CD14-positive monocyte (primary cell): ENCODE data around the gene LSM5. TPM values are rescaled to one million over a fixed set of nuclear protein-coding genes. Genes with fewer than 3 reads are reported as not detected.

Experiments used
- DNase-seq, 3 donors: peaks; one replicate each; pipeline ENCODE4 v3.0.0-alpha.2; 2011 to 2022
- H2AFZ ChIP-seq: 2 replicates; pipeline ENCODE4 v1.6.0; 2012; ENCODE audit warnings: mild to moderate bottlenecking, low read depth, low read length, inconsistent platforms; ENCODE audit not compliant: insufficient read depth, poor library complexity, severe bottlenecking
- H3K27ac ChIP-seq, 2 donors: 1 replicate in 1 of 2; 2 replicates in 1 of 2; pipeline ENCODE4 v1.5.1; 2012 to 2013; ENCODE audit warnings: low read length in 2 of 2, control low read depth in 1 of 2, inconsistent platforms in 1 of 2, low read depth in 1 of 2, mild to moderate bottlenecking in 1 of 2
- H3K27me3 ChIP-seq, 2 donors: one replicate each; pipeline versions ENCODE4 v1.6.0 to v1.6.1; 2011 to 2013; ENCODE audit warnings: low read length in 2 of 2; ENCODE audit not compliant: control insufficient read depth in 2 of 2, insufficient read depth in 2 of 2
- H3K36me3 ChIP-seq, 2 donors: replicated peaks in 1 of 2; 1 replicate in 1 of 2; 2 replicates in 1 of 2; pipeline versions ENCODE4 v1.5.1 to v1.6.1; 2012 to 2013; ENCODE audit warnings: low read length in 2 of 2, control low read depth in 1 of 2, inconsistent platforms in 1 of 2, mild to moderate bottlenecking in 1 of 2; ENCODE audit not compliant: insufficient read depth in 2 of 2, control insufficient read depth in 1 of 2
- H3K4me1 ChIP-seq, 2 donors: 1 replicate in 1 of 2; 2 replicates in 1 of 2; pipeline versions ENCODE4 v1.5.1 to v1.6.1; 2012 to 2013; ENCODE audit warnings: low read length in 2 of 2, control low read depth in 1 of 2, inconsistent platforms in 1 of 2, mild to moderate bottlenecking in 1 of 2, moderate library complexity in 1 of 2; ENCODE audit not compliant: insufficient read depth in 2 of 2, control insufficient read depth in 1 of 2
- H3K4me2 ChIP-seq: replicated peaks from 2 replicates; pipeline ENCODE3; 2012; ENCODE audit warnings: low read length, moderate library complexity, mild to moderate bottlenecking; ENCODE audit not compliant: poor library complexity, severe bottlenecking; ENCODE audit errors: extremely low read depth
- H3K4me3 ChIP-seq, 3 experiments: fragments of 200-600 bp in 1 of 3; sonication (generic) in 1 of 3; replicated peaks in 1 of 3; 1 replicate in 2 of 3; 2 replicates in 1 of 3; pipeline ENCODE4 v1.5.1; 2011 to 2013; ENCODE audit warnings: low read length in 3 of 3, mild to moderate bottlenecking in 3 of 3, control low read depth in 2 of 3, low read depth in 2 of 3, inconsistent platforms in 1 of 3, moderate library complexity in 1 of 3
- H3K79me2 ChIP-seq: 2 replicates; pipeline ENCODE4 v1.6.0; 2012; ENCODE audit warnings: mild to moderate bottlenecking, control low read depth, inconsistent platforms, low read length, moderate library complexity; ENCODE audit not compliant: insufficient read depth
- H3K9ac ChIP-seq: 2 replicates; pipeline ENCODE4 v1.6.0; 2017; ENCODE audit warnings: low read length, mild to moderate bottlenecking; ENCODE audit not compliant: insufficient read depth, poor library complexity, severe bottlenecking
- H3K9me3 ChIP-seq, 2 donors: replicated peaks in 1 of 2; 1 replicate in 1 of 2; 2 replicates in 1 of 2; pipeline versions ENCODE4 v1.5.1 to v1.6.1; 2012 to 2013; ENCODE audit warnings: low read length in 2 of 2, control low read depth in 1 of 2; ENCODE audit not compliant: control insufficient read depth in 1 of 2, insufficient read depth in 1 of 2
- H4K20me1 ChIP-seq: 2 replicates; pipeline ENCODE4 v1.6.0; 2012; ENCODE audit warnings: mild to moderate bottlenecking, low read length, control low read depth, moderate library complexity; ENCODE audit not compliant: insufficient read depth
- H3K27ac Mint-ChIP-seq, 7 donors: one replicate each; pipeline ENCODE4 v1.8.0; 2020; ENCODE audit warnings: mild to moderate bottlenecking in 7 of 7, mixed read lengths in 7 of 7, moderate library complexity in 6 of 7, inconsistent platforms in 2 of 7
- H3K27me3 Mint-ChIP-seq, 3 donors: one replicate each; pipeline ENCODE4 v1.8.0; 2021 to 2022; ENCODE audit warnings: low read depth in 3 of 3, mild to moderate bottlenecking in 3 of 3, mixed read lengths in 3 of 3, moderate library complexity in 3 of 3, inconsistent platforms in 1 of 3
- H3K36me3 Mint-ChIP-seq, 2 donors: one replicate each; pipeline ENCODE4 v1.8.0; 2020; ENCODE audit warnings: mixed read lengths in 2 of 2, inconsistent platforms in 1 of 2, mild to moderate bottlenecking in 1 of 2
- H3K4me1 Mint-ChIP-seq: one replicate; pipeline ENCODE4 v1.8.0; 2020; ENCODE audit warnings: mild to moderate bottlenecking, mixed read lengths
- H3K4me3 Mint-ChIP-seq, 2 donors: one replicate each; pipeline ENCODE4 v1.8.0; 2020; ENCODE audit warnings: mild to moderate bottlenecking in 2 of 2, mixed read lengths in 2 of 2, moderate library complexity in 1 of 2
- H3K9me3 Mint-ChIP-seq, 7 donors: one replicate each; pipeline ENCODE4 v1.8.0; 2020 to 2022; ENCODE audit warnings: mixed read lengths in 7 of 7, mild to moderate bottlenecking in 6 of 7, moderate library complexity in 6 of 7, inconsistent platforms in 2 of 7
- CTCF ChIP-seq: fragments of 200-600 bp; IDR thresholded peaks from one replicate; pipeline ENCODE4 v1.8.0; 2022; ENCODE audit warnings: antibody characterized with exemption, mild to moderate bottlenecking
- WGBS: methylation state at CpG from one replicate; pipeline ENCODE4 v1.1.5; 2013; ENCODE audit warnings: missing lambda C conversion rate; ENCODE audit not compliant: insufficient coverage; 5-methylcytosine and 5-hydroxymethylcytosine counted together
- intact Hi-C, 2 donors: fragments of 100-400 bp; cut with micrococcal nuclease; formaldehyde crosslinking; loops; one replicate each; pipeline versions ENCODE4 v1.15.0 to v1.15.1; 2023
- polyA plus RNA-seq, 3 donors: library from polyadenylated mRNA; depleted of rRNA in 1 of 3; unstranded in 2 of 3; stranded (reverse) in 1 of 3; fragments of 300-500 nt in 2 of 3; fragments of >200 nt in 1 of 3; fragmentation: Illumina TruSeq in 2 of 3; gene quantifications; 1 replicate in 2 of 3; 2 replicates in 1 of 3; pipeline ENCODE4 v1.2.3, GENCODE V29; 2012 to 2021

The LSM5 gene
- polyA plus RNA-seq, 3 donors, result 16.4 to 81.1 (median 78.2) TPM

- no peaks in the 10 kb centered on the region for H3K27me3 Mint-ChIP-seq
- H4K20me1 ChIP-seq, result peaks cover 97% of the 10 kb centered on the region
- intact Hi-C loops, result no loop called here
- H3K4me1 Mint-ChIP-seq, result peaks cover 3% of the 10 kb centered on the region
- no CpG with 5 or more reads among the region's 2 CpGs for WGBS
- no peak for DNase-seq
- H2AFZ ChIP-seq, result no peak overlapping the region
- H3K4me3 ChIP-seq, result no peak overlapping the region
- H3K36me3 ChIP-seq, result peaks cover 6 to 23% of the 10 kb centered on the region in 2 donors
- peaks cover 9 to 19% of the 10 kb centered on the region in 2 donors for H3K36me3 Mint-ChIP-seq
- H3K4me1 ChIP-seq, result no peaks in the 10 kb centered on the region
- no peaks in the 10 kb centered on the region for H3K27me3 ChIP-seq
- peaks cover 81% of the 10 kb centered on the region for H3K79me2 ChIP-seq
- H3K27ac ChIP-seq, result no peak overlapping the region
- no peak overlapping the region for H3K9ac ChIP-seq
- H3K4me2 ChIP-seq, result no peak overlapping the region
- H3K4me3 Mint-ChIP-seq, result no peak overlapping the region
- H3K9me3 ChIP-seq, result no peaks in the 10 kb centered on the region
- peak overlapping the region in 1 of 7 donors; percentile 16 for H3K27ac Mint-ChIP-seq
- H3K9me3 Mint-ChIP-seq, result peaks cover 0 to 1% (median 0%) of the 10 kb centered on the region in 7 donors
- TF ChIP-seq CTCF, result no peak
Observed at GRCh38 chr7:32536016-32536415, 45.8 kb upstream of the LSM5 start.

GRCh38 chr7:32535162-32535702, 45.1 kb upstream of the LSM5 start:
- Histone ChIP-seq H3K9me3 (no peaks in the 10 kb centered on the region), H3K36me3 (peaks cover 6 to 25% of the 10 kb centered on the region in 2 donors), H4K20me1 (peaks cover 97% of the 10 kb centered on the region), H3K9ac (no peak overlapping the region), H3K27me3 (no peaks in the 10 kb centered on the region), H3K4me2 (no peak overlapping the region), H3K4me3 (no peak overlapping the region), H3K27ac (no peak overlapping the region), H3K79me2 (peaks cover 83% of the 10 kb centered on the region), H3K4me1 (no peaks in the 10 kb centered on the region), H2AFZ (no peak overlapping the region)
- no peak for DNase-seq
- no peaks in the 10 kb centered on the region for H3K27me3 Mint-ChIP-seq
- peaks cover 0 to 1% (median 0%) of the 10 kb centered on the region in 7 donors for H3K9me3 Mint-ChIP-seq
- intact Hi-C loops, result no loop called here
- peaks cover 3% of the 10 kb centered on the region for H3K4me1 Mint-ChIP-seq
- H3K36me3 Mint-ChIP-seq, result peaks cover 9 to 19% of the 10 kb centered on the region in 2 donors
- no CpG with 5 or more reads among the region's 4 CpGs for WGBS
- no peak for TF ChIP-seq CTCF
- no peak overlapping the region for H3K4me3 Mint-ChIP-seq
- H3K27ac Mint-ChIP-seq, result no peak overlapping the region
